Right cardiac atrium (tissue), 5 donors: ENCODE results near the gene MSANTD1. TPM values are rescaled to one million over a fixed set of nuclear protein-coding genes. Genes with fewer than 3 reads are reported as not detected.

ENCODE experiments used
- ATAC-seq, 2 donors: fragments of 200-7000 bp; cut with Tn5 transposase; one replicate each; pipeline versions ENCODE4 v1.8.0 to v1.9.1; 2020; ENCODE audit warnings: moderate library complexity in 2 of 2, mild to moderate bottlenecking in 1 of 2
- DNase-seq, 3 donors: peaks; one replicate each; pipeline ENCODE4 v3.0.0-alpha.2; 2020
- H3K27ac ChIP-seq: one replicate; pipeline ENCODE4 v1.5.1; 2013; ENCODE audit warnings: mild to moderate bottlenecking, low read length, control low read depth, moderate library complexity
- H3K27me3 ChIP-seq: one replicate; pipeline ENCODE4 v1.6.1; 2013; ENCODE audit not compliant: control insufficient read depth, insufficient read depth
- H3K4me1 ChIP-seq: one replicate; pipeline ENCODE4 v1.6.1; 2013; ENCODE audit warnings: low read length; ENCODE audit not compliant: control insufficient read depth, insufficient read depth
- H3K4me3 ChIP-seq: one replicate; pipeline ENCODE4 v1.5.1; 2013; ENCODE audit warnings: low read length, control low read depth
- H3K9me3 ChIP-seq: one replicate; pipeline ENCODE4 v1.6.1; 2013; ENCODE audit warnings: low read length; ENCODE audit not compliant: control insufficient read depth
- WGBS: extraction: QIAGEN DNeasy Blood & Tissue Kit; methylation state at CpG from one replicate; pipeline ENCODE4 v1.1.7; 2013; 5-methylcytosine and 5-hydroxymethylcytosine counted together
- intact Hi-C, 4 donors: fragments of 100-400 bp; cut with DNase I; formaldehyde crosslinking; loops; one replicate each; pipeline versions ENCODE4 v1.11.0 to v1.14.0; 2022 to 2023
- polyA plus RNA-seq: library from polyadenylated mRNA; stranded (reverse); fragments of 200-250 nt; gene quantifications from one replicate; pipeline ENCODE4 v1.2.3, GENCODE V29; 2013
- total RNA-seq, 4 donors: library from RNA; stranded (reverse); fragmentation: NEBNext Ultra II Directional; extraction: Animal tissue kit (Norgen Biotek cat#: 25700); gene quantifications; one replicate each; pipeline ENCODE4 v1.2.1, GENCODE V29; 2021
- donor health status: healthy with polysubstance abuse.
- donor health status: DM: no; HTN: yes; CAD: no.
- donor health status: DM: no; HTN: no; CAD: no.
- donor health status: DM: no; HTN: yes; CAD: no; lungs with severe emphysema.
- donor health status: DM: yes; HTN: yes; CAD: no.

MSANTD1 gene
- total and polyA plus RNA-seq, 5 donors = 0.20 to 0.40 (median 0.33) TPM

- Histone ChIP-seq H3K27me3 (no peaks in the 10 kb centered on the region), H3K27ac (no peak overlapping the region), H3K4me3 (no peak overlapping the region), H3K4me1 (no peaks in the 10 kb centered on the region), H3K9me3 (no peaks in the 10 kb centered on the region)
- DNase-seq = peak in 2 of 3 donors; percentile 8 to 33
- 95% methylated on average over 11 of the region's 11 CpGs for WGBS
- no peak for ATAC-seq
- intact Hi-C loops = no loop called here
These were observed 2.9 kb downstream of the MSANTD1 start for GRCh38 chr4:3251691-3252479.

GRCh38 chr4:3252480-3252828 lies 3.5 kb downstream of the MSANTD1 start:
- WGBS = 95% methylated on average over 3 of the region's 3 CpGs
- H3K4me3 ChIP-seq = no peak overlapping the region
- intact Hi-C loops = no loop called here
- DNase-seq = no peak
- no peak overlapping the region for H3K27ac ChIP-seq
- H3K9me3 ChIP-seq = no peaks in the 10 kb centered on the region
- no peaks in the 10 kb centered on the region for H3K4me1 ChIP-seq
- no peaks in the 10 kb centered on the region for H3K27me3 ChIP-seq
- no peak for ATAC-seq

GRCh38 chr4:3252831-3253641 lies 4.1 kb downstream of the MSANTD1 start:
- Histone ChIP-seq H3K27me3 (no peaks in the 10 kb centered on the region), H3K4me1 (no peaks in the 10 kb centered on the region), H3K27ac (no peak overlapping the region), H3K9me3 (no peaks in the 10 kb centered on the region), H3K4me3 (no peak overlapping the region)
- ATAC-seq = peak in 1 of 2 donors; percentile 42
- DNase-seq = peak in 2 of 3 donors; percentile 24 to 57
- intact Hi-C loops = no loop called here
- 86% methylated on average over 38 of the region's 38 CpGs for WGBS

- no peak overlapping the region for H3K27ac ChIP-seq
- H3K4me1 ChIP-seq = no peaks in the 10 kb centered on the region
- intact Hi-C loops = no loop called here
- no peaks in the 10 kb centered on the region for H3K9me3 ChIP-seq
- no peak for ATAC-seq
- H3K4me3 ChIP-seq = no peak overlapping the region
- H3K27me3 ChIP-seq = no peaks in the 10 kb centered on the region
- 89% methylated on average over 13 of the region's 13 CpGs for WGBS
- DNase-seq = peak in 2 of 3 donors; percentile 9 to 37
These were observed 4.8 kb downstream of the MSANTD1 start for GRCh38 chr4:3253808-3254207.

- Histone ChIP-seq H3K9me3 (no peaks in the 10 kb centered on the region), H3K27me3 (no peaks in the 10 kb centered on the region), H3K27ac (no peak overlapping the region), H3K4me3 (no peak overlapping the region), H3K4me1 (no peaks in the 10 kb centered on the region)
- ATAC-seq = no peak
- DNase-seq = no peak
- 96% methylated on average over 14 of the region's 14 CpGs for WGBS
- intact Hi-C loops = no loop called here
These were observed 5.6 kb downstream of the MSANTD1 start for GRCh38 chr4:3254302-3255131.

- no peak for ATAC-seq
- H3K4me3 ChIP-seq = no peak overlapping the region
- H3K27ac ChIP-seq = no peak overlapping the region
- 96% methylated on average over 36 of the region's 36 CpGs for WGBS
- no peak for DNase-seq
- no peaks in the 10 kb centered on the region for H3K4me1 ChIP-seq
- intact Hi-C loops = no loop called here
- H3K9me3 ChIP-seq = no peaks in the 10 kb centered on the region
- no peaks in the 10 kb centered on the region for H3K27me3 ChIP-seq
These were observed 6.7 kb downstream of the MSANTD1 start for GRCh38 chr4:3255611-3256186.

- no peaks in the 10 kb centered on the region for H3K27me3 ChIP-seq
- H3K27ac ChIP-seq = no peak overlapping the region
- no peak for DNase-seq
- 87% methylated on average over 21 of the region's 21 CpGs for WGBS
- no peaks in the 10 kb centered on the region for H3K4me1 ChIP-seq
- no peak for ATAC-seq
- no peak overlapping the region for H3K4me3 ChIP-seq
- intact Hi-C loops = no loop called here
- no peaks in the 10 kb centered on the region for H3K9me3 ChIP-seq
These were observed 7.5 kb downstream of the MSANTD1 start for GRCh38 chr4:3256230-3257102.

- Histone ChIP-seq H3K4me3 (no peak overlapping the region), H3K9me3 (no peaks in the 10 kb centered on the region), H3K27ac (no peak overlapping the region), H3K4me1 (no peaks in the 10 kb centered on the region), H3K27me3 (no peaks in the 10 kb centered on the region)
- ATAC-seq (no peak), DNase-seq (no peak)
- intact Hi-C loops = no loop called here
- WGBS = 96% methylated on average over 9 of the region's 9 CpGs
These were observed 8.2 kb downstream of the MSANTD1 start for GRCh38 chr4:3257103-3257555.

GRCh38 chr4:3257556-3258482 lies 8.9 kb downstream of the MSANTD1 start:
- no peak overlapping the region for H3K27ac ChIP-seq
- DNase-seq (no peak), ATAC-seq (no peak)
- WGBS = 89% methylated on average over 29 of the region's 29 CpGs
- intact Hi-C loops = no loop called here
- no peaks in the 10 kb centered on the region for H3K4me1 ChIP-seq
- no peaks in the 10 kb centered on the region for H3K9me3 ChIP-seq
- H3K4me3 ChIP-seq = no peak overlapping the region
- H3K27me3 ChIP-seq = no peaks in the 10 kb centered on the region
